ENCODE measurements around the gene MBP.

MBP gene

DNA sequence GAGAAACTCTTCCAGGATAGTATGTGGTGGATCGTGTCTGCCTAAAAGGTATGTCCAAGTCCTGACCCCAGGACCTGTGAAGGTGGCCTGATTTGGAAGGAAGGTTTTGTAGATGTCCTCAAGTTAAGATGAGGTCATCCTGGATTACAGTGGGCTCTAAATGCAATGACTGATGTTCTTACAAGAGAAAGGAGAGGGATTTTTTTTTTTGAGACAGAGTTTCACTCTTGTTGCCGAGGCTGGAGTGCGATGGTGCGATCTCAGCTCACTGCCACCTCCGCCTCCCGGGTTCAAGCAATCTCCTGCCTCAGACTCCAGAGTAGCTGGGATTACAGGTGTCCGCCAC, 19.9 kb downstream of the MBP start:
- DNase-seq: no peak

DNA sequence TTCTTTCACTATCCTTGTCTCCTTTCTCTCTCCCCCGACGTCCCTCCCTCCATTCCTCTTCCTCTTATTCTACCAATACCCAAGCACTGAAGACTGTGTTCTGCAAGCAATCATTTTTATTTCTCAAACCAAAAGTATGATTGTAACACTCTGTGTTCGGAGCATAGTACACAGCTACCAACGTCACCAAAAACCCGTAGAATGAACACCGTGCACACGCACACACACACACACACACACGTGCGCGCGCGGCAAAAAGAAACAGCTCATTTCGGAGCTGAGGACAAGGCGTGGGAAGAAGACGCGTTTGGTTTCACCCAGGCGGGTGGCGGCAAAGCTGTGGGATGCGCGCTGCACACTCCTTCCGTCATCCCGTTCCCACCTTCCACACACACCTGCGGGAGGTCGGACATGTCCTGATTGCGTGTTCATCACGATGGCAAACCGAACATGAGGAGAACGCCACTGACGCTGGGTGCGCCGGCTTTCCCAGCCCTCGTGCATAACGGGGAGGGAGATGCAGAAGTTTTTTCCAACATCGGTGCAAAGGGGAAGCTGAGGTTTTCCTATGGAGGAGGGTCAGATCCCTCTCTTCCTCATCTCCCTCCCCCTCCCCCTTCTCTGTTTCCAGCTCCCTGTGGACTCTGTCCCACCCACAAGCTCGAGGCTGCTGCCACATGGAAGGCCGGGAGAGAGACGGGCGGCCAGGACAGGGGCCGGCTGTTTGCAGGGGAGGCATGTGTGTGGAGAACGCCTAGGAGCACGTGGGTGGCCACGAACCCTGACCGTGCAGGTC, 20.4 kb downstream of the MBP start:
- no peak for DNase-seq

DNA sequence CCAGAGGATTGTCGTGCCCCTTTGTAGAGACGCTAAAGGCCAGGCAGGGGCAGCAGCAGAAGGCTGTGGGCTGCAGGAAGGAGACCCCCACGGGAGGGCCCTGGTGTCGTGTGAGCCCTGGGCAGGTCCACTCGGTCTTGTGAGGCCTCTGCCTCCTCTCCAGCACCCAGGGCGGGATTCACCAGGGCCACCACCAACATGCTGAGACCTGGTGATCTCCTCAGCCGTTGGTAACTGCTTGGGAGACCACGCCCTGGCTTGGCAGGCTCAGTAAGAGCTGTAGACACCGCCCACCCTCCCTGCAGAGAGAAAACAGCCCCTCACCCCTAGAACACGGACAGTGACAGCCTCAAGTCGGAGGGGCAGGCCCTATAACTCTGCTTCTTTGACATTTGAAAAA, 21.1 kb downstream of the MBP start:
- DNase-seq: no peak

DNA sequence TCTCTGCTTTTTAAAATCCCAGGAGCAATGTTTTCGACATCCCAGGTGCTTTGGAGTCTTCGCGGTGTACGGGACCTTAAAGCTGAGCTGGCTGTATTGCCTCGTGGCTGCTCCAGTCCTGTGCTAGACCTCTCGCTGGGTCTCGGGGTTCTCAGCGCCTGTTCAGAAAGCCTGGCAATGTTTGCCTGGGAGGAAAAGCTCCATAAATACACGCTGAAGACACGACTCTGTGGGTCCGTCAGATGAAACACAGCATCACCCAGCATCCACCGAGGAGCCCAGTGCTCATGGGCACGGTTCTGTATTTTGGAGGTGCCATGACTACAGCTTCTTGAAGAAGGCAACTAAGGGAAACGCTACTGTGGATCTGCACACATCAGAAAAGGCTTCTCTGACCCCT, 21.6 kb downstream of the MBP start:
- DNase-seq: no peak

DNA sequence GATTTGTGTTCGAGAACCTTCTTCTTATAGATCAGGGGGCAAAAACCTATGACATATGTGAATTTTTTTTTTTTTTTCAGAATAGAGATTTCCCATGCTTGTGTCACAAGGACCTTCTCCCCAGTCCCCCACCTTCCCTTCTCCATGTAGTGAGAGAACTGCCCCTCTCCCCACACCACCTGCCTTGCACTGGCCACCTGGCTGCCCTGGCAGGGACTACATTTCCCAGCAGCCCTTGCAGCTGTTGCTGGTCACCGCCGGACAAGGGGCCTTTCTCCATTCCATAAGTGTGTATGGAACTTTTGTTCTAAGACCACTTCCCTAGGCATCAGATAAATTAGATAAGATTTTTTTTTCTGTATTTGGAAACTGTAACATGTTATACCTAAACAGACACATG, 22.2 kb downstream of the MBP start:
- DNase-seq: no peak

DNA sequence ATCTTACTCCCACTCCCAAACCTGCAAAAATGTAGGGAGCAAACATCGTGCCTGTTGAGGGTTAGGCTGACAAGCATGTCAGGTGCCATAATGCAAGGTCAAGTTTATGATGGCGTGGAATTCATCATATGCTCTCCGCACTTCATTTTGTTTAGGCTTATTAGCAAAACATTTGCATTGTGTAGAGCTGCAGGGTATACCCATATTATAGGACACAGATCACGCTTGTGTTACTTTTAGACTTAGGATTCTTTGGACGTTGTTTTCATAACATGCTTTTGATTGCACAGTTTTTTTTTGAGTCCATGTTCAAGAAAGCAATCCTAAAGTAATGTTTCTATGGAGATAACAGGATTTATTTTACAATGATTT, 22.9 kb downstream of the MBP start:
- DNase-seq: no peak

DNA sequence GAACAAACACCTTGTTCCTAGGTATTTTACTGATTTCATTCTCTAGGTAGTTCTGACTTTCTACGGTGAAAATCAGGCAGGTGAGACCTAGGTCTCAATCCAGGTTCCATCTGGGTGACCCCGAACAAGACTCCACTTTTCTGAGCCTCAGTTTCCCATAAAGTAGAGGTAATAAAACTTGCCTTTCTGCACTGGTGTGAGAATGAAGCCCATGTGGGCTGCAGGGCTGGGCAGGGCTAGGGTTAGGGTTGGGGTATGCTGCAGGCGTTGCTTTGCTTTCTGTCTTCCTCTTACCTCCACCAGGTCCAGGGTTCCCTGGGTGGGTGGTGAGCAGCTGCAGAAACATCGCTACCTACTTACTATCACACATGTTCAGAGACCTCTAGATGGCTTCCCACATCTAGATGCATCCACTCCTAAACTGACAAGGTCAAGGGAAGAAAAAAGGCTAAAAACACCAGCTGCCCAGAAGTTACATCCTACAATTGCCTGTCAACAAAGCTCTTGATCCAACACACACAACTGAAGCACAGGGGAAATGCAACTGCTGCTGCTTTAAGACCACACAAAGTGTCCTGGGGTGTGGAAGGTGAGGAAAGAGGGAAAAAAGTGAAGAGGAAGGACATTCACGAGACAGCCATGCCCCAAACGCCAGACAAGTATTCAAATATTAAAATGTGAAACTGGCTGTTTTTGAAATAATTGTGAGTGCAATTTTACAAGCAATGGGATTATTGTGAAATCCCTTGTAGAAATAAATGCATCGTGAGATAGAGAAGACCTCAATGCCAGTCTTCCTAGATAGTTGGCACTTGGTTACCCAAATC, 23.5 kb downstream of the MBP start:
- no peak for DNase-seq

DNA sequence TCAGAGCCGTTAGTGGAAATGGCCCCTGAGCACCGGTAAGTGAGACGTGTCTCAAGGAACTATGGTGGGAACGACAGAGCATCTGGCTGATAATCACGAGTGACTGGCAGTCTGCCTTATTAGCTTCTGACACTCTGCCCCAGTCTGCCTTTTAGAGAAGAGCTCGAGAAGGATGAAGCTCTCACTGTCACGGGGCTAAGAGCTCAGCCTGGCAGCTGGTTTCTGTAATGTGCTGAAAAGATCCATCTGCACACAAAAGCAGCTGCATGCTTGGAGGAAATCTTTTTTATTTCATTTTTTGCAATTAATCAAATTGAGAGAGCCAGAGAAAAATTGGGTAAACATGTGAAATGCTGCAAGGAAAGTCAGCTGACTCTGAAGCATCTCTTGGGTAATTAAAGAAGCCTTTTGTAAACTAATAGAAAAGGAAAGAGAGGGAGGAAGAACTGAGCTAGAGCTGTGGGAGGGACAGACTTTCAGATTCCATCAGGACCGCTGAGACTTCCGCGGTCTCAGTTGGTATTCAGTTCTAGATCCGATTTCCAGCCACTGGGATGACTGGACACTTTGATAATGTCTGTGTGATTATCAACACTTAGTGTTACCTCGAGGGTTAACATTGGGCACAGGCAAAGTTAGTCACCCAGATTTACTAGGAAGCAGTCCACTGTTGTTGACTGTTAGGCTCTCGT, 24.4 kb downstream of the MBP start:
- DNase-seq: no peak

DNA sequence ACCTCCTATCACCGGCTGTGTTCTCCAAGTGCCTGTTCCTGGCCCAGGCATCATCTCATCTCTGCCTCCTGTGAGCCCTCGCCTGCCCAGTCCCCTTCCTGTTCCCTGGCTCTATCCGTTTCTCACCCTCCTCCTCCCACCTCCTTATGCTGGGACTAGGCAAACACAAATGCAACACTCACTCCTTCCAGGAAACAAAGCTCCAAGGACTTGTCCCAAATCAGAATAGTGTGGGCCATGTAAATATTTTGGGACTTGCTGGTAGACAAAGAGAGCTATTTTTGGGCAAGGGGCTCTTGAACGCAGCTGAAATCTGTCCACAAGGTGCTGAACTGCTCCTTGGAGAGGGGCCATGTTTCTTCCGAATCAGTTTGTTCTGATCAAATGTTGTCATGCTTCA, 25.3 kb downstream of the MBP start:
- DNase-seq: no peak

DNA sequence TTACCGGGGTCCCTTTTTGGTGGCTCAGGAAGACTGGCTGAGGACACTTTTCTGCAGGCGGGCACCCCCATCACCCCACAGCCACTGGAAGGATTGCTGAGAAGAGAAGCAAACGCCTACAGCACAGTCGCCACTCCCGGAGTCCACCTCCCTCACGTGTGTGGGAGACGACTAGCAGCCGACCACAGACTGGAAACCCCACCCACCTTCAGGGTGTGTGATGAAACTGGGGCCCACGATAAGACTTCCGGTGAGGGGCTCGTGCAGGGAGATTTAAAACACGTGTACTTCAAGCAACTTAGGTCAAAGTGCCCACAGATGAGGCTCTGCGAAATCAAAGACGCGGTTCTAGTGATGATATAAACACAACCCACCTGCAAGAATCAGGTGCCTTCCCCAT, 26.3 kb downstream of the MBP start:
- DNase-seq: no peak

DNA sequence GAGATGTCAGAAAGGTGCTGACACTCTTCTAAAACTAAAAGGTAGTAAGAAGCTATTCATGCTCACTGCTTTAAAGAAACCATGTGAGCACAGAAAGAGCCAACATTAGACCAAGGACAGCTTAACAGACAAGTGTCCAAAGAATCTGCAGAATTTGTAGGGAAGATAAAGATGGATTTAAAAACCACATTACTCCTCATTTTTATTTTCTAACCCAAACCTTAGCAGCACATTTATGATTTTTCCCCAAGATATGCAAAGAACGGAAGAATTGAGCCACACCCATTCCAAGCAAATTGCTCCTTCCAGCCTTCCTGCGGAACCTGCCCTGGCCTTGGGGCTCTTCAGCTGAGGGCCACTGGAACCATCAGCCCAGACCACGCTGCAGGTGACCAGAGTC, 26.9 kb downstream of the MBP start:
- DNase-seq: no peak

DNA sequence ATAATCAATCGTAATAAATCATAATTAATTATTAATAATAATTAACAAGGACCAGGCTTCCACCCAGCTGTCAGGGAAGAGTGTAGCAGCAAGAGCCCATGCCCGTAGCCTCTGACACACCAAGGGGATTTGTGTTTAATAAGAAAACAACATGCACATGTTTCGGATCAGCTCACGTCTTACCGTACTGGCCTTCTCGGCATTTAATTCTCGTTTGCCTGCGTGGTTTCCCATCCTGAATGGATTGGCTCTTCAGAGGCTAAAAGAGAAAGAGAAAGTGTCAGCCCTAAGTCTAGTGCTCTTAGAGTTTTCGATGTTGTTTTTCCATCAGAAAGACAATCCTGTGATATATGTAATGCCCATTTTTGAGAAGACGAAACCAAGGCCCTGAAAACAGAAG, 27.6 kb downstream of the MBP start:
- no peak for DNase-seq

DNA sequence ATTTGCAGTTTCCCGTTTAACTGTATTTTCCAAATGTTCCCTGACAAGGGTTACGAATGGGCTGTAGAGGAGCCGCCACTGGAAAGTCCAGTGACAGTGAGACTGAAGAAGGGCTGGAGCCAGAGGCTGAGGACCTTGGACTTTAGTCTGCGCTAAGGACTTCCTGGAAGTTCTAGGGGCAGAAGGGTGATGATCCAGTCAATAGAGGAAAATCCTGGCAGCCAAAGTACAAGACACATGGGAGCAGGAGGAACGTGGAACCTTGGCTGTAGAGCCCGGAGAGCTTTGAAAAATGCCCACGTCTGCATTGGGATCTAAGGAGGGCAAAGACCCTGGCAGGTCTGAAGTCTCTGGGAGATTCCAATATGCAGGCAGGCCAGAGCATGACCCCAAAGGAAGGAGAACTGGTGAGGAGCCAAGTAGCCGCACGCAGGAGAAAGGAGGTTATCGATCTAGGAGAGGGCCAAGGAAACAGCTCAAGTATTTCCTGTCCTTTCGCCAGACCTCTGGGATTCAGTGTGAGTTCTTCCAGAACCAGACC, 28.5 kb downstream of the MBP start:
- DNase-seq: no peak

DNA sequence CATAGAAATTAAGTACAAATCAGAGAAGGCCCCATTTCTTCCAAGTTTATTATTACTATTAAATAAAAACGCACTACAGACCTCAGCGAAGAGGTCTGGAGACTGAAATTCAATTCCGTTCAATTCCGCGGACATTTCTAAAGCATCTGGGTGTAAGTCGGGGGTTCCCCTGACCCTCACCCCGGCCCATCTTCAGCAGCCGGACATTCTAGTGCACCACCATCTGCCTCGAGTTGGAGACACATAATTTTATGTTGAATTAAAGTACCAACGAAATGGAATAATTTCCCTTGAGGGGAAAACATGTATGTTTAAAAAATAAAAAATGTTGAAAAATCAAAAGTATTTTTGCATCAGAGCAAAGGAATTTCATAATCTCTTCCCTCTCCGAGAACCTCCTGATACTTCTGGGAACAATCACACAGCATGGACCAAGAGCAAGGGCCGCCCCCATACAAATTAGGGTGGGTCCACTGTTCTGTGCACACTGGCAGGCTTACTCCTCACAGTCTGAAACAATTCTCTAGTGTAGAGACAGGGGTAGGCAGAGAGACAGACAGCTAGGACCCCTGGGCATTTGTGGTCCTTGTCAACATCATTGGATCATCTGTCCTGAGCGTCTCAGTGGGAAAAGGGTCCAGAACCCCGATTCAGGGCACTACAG, 29.3 kb downstream of the MBP start:
- no peak for DNase-seq

DNA sequence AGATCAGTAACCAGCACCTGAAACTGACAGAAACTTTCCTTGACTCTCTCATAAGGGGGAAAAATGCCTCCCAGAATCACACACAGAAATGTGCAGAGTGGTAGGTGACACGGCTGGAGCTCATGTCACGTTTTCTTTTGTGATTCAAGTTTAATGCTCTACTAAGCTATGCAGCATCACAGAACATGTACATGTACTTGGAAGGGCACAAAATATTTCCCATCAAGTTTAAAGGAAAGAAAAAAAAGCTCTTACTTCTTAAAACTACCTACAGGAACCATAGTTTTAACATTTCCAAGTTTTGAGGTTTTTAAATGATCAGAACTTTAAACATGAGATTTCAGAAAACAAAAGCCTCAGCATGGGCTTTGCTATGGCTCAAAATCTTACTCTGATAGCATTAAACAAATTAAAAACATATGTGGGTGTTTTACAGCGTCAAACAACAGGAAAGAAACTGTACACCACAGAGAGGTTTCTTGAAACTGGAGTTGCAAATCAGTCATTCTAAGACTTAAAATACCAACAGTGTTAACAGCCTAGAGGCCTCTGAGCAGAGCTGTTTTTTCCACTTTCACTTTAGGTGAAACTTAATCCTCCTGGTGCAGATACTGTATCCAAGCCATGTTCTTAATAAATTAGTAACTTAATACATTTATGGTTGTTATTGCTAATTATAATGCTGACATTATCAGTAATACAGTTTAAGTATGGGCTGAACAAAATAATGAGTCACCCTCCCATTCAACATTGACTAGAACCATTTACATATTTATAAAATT, 30.1 kb downstream of the MBP start:
- DNase-seq: no peak

DNA sequence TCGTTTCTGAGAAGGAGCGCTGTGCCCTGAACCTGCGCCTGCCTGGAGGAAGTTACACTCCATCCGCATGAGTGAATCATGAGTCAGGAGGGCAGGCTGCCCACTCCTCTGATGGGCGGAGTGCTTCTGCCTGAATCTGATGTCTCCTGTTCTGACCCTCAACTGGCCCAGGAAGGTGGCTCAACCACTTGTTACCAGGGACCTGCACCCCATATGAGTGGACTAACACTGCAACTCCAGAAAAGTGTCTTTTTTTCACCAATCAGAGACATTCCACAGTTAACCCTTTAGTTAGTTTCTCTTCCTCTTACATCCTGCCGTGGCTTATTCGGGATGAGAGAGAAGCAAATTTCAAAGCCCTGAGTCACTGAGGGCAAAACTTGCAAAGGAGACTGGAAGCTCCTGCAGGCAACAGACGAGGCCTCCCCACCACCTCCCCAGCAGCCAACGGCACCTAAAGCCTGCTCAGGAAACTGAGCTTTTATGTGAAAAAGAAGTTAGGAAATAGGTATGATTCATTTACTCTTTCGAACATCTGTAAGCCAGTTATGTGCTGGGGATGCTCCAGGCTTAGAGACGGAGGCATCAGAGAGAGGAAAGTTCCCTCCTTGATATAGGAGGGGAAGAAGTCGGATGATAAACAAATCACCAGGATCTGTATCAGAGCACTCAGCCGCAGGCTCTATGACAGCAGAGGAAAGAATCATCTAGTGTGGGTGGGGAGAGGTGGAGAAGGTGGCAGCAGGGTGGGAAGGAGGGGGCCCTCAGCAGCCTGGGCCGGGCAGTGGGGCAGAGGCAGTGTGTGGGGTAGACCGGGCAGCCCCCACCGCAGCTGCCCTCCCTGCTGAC, 30.9 kb downstream of the MBP start:
- DNase-seq: peak; percentile 72

DNA sequence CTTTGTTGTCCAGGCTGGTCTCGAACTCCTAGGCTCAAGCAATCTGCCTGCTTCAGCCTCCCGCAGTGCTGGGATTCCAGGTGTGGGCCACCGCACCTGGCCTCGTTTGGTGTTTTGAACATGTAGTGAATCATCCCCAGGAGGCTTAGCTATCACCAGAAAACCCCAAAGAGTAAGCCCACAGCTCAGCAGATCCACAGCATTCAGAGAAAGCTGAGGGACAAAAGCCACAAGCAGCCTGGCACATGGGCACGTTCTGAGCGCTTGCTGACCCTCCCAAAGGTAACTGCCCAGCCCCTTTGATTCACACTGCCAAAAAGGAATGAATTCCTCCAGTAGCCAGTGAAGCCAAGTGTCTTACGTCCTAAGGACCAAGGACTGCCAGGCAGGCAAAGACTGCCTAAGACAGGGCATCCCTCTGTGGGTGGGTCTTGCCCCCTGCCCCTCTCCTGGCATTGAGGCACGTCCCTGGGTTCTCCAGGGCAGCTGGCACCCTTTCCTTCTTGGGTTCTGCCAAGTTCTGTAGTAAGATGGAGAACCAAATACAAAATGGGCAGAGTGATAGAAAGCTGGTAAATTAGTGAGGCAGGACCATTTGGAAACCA, 31.7 kb downstream of the MBP start:
- no peak for DNase-seq

DNA sequence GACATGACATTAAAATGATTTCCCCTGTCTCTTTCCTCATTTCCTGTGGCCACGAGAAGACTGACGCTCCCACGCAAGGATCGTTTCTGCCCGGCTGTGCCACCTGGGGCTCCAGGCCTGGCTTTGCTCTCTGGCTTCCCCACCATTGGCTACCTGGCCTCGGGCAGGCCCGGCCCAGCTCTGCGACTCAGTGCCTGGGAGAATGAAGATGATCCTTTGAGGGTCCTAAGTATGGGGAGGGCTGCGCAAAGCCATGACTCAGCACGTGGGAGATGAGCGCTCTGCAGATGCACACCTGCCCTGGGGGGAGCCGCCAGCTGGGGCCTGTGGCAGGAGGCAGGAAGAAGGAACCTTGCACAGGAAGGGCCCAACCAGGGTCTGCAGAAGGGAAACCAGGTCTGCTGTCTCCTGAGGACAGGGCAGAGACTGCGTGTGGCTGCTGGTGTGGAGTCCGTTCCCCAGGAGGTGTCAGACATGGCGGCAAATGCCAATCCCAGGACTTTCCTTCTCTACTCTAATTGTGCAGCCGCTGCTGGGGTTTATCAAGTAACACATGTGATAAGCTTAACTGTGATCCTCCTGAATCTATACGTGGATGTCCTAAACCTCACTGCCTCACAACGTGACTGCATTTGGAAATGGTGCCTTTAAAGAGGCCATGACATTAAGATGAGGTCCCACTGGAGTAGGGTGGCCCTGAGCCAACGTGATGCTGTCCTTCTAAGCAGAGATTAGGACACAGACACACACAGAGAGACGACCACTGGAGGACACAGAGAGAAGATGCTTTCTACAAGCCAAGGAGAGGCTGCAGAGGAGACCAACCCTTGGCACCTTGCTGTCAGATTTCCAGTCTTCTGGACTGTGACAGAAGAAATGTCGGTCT, 32.9 kb downstream of the MBP start:
- DNase-seq: no peak

DNA sequence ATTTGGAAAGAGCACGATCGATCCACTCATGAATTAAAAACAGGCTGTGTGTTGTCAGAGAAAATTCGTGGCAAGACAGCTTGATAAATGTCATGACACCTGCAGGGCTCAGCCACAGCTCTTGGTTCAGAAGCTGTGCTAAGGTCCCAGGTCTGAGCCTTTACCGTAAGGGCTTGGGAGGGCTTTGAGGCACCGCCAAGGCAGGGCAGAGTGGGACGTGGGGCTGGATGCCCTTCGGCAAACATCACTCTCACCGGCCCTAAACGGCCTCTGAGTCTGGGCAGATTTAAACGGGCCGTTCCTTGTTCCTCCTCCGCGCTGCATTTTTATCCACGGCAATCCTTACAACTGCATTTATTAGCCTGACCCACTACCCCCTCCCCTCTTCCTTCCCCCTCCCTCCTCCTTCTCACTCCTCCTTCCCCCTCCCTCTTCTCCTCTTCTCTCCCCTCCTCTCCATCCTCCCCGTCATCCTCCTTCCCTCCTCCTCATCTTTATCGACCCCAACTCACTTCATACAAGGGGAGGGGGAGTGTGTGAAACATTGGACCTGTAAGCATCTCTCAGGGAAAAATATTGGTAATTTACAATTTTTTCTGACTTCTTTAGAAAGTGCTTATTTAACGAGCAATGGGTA, 33.9 kb downstream of the MBP start:
- DNase-seq: no peak
